HepG2 (cell line): Measurements from ENCODE around the gene CNNM3. TPM values are rescaled to one million over a fixed set of nuclear protein-coding genes. Genes with fewer than 3 reads are reported as not detected.

Source experiments
- ATAC-seq: fragments of 200-7000 bp; cut with Tn5 transposase; 3 replicates; pipeline ENCODE4 v1.9.1; 2020; ENCODE audit warnings: mild to moderate bottlenecking, moderate library complexity
- BruUV-seq: library from RNA; stranded (reverse); fragments of 400-500 nt; replicated peaks from 2 replicates; lab custom pipeline; 2021; lab: Mats Ljungman, UMichigan
- CTCF ChIA-PET: fragments of 300-600 bp; formaldehyde crosslinking; extraction: SDS; loops from one replicate; lab custom pipeline; 2021; ENCODE audit warnings: low total read pairs, inconsistent platforms, low intra/inter-chr PET ratio; lab: Yijun Ruan, JAX
- POLR2A ChIA-PET: fragments of 350-600 bp; sonication (Branson Sonifier 250); formaldehyde crosslinking; loops from one replicate; lab custom pipeline; 2020; ENCODE audit warnings: antibody characterized with exemption, inconsistent platforms; lab: Yijun Ruan, JAX
- DNase-seq: peaks from one replicate; pipeline ENCODE4 v3.0.0-alpha.2; 2015; ENCODE audit warnings: low spot score
- FAIRE-seq: peaks from 3 replicates; lab custom pipeline; 2011; peaks lifted over from hg19 to GRCh38; lab: Jason Lieb, UNC
- H2AFZ ChIP-seq: one replicate; pipeline ENCODE4 v1.6.1; 2011; ENCODE audit warnings: low read length, inconsistent platforms
- H3K27ac ChIP-seq: fragments of 300-600 bp; 3 replicates; pipeline ENCODE4 v1.8.0; 2011; ENCODE audit warnings: mixed run types, mild to moderate bottlenecking, mixed read lengths, low read length, inconsistent platforms; ENCODE audit not compliant: insufficient read depth; ENCODE audit errors: extremely low read length
- H3K27me3 ChIP-seq, 2 experiments: fragments of 200-600 bp in 1 of 2; 2 replicates in 1 of 2; 3 replicates in 1 of 2; pipeline versions ENCODE4 v1.6.0 to v1.8.0; 2011; ENCODE audit warnings: low read length in 2 of 2, mild to moderate bottlenecking in 2 of 2, moderate library complexity in 2 of 2, inconsistent platforms in 1 of 2; ENCODE audit not compliant: insufficient read depth in 2 of 2, control insufficient read depth in 1 of 2
- H3K36me3 ChIP-seq, 2 experiments: fragments of 200-600 bp in 1 of 2; replicated peaks in 1 of 2; 2 replicates in 1 of 2; 3 replicates in 1 of 2; pipeline versions ENCODE4 v1.5.1 to v1.8.0; 2011; ENCODE audit warnings: low read length in 2 of 2, inconsistent platforms in 1 of 2; ENCODE audit not compliant: insufficient read depth in 2 of 2, control insufficient read depth in 1 of 2
- H3K4me1 ChIP-seq: 2 replicates; pipeline ENCODE4 v1.5.1; 2012; ENCODE audit warnings: low read length, inconsistent platforms; ENCODE audit not compliant: insufficient read depth
- H3K4me2 ChIP-seq: 2 replicates; pipeline ENCODE4 v1.6.0; 2011; ENCODE audit warnings: low read depth, low read length, inconsistent platforms
- H3K4me3 ChIP-seq, 3 experiments: fragments of 200-600 bp in 1 of 3; sonication (generic), shearing (Covaris generic) in 1 of 3; replicated peaks in 1 of 3; 2 replicates each; pipeline ENCODE4 v1.5.1; 2011 to 2016; ENCODE audit warnings: low read length in 3 of 3, inconsistent platforms in 2 of 3, low read depth in 2 of 3, mild to moderate bottlenecking in 2 of 3, control low read depth in 1 of 3, mixed read lengths in 1 of 3; ENCODE audit not compliant: insufficient read depth in 1 of 3
- H3K79me2 ChIP-seq: one replicate; pipeline ENCODE4 v1.6.1; 2011; ENCODE audit warnings: low read length, inconsistent platforms; ENCODE audit not compliant: insufficient read depth
- H3K9ac ChIP-seq: 2 replicates; pipeline ENCODE4 v1.6.0; 2011; ENCODE audit warnings: mild to moderate bottlenecking, low read depth, low read length, inconsistent platforms; ENCODE audit not compliant: insufficient read depth
- H3K9me3 ChIP-seq: 2 replicates; pipeline ENCODE4 v1.5.1; 2012; ENCODE audit warnings: mild to moderate bottlenecking, low read length
- H4K20me1 ChIP-seq: 2 replicates; pipeline ENCODE4 v1.6.0; 2011; ENCODE audit warnings: inconsistent platforms, mild to moderate bottlenecking, low read length, moderate library complexity; ENCODE audit not compliant: insufficient read depth
- FOXM1 ChIP-seq: sonication (generic); formaldehyde crosslinking; IDR thresholded peaks from 2 replicates; pipeline ENCODE4 v1.5.0; 2020; ENCODE audit warnings: missing genetic modification reagents
- KDM2A ChIP-seq: sonication (generic); formaldehyde crosslinking; IDR thresholded peaks from 2 replicates; pipeline ENCODE4 v1.4.0; 2020; ENCODE audit warnings: low read depth, missing genetic modification reagents, borderline replicate concordance
- LCORL ChIP-seq, 2 experiments: fragments of 450-650 bp in 1 of 2; sonication (generic) in 1 of 2; formaldehyde crosslinking in 1 of 2; IDR thresholded peaks; 2 replicates each; pipeline versions ENCODE4 v1.5.0 to v1.6.1; 2017 to 2020; ENCODE audit warnings: antibody characterized with exemption in 1 of 2, missing genetic modification reagents in 1 of 2
- MXI1 ChIP-seq: IDR thresholded peaks from 3 replicates; pipeline ENCODE4 v1.6.1; 2012; ENCODE audit warnings: low read depth, low read length, inconsistent platforms, borderline replicate concordance
- SOX13 ChIP-seq, 3 experiments: fragments of 450-650 bp in 1 of 3; sonication (generic) in 1 of 3; formaldehyde crosslinking in 1 of 3; IDR thresholded peaks in 2 of 3; conservative IDR thresholded peaks in 1 of 3; 2 replicates each; pipeline versions ENCODE4 v1.5.0 to v1.6.1; 2016 to 2020; ENCODE audit warnings: antibody characterized with exemption in 1 of 3, mild to moderate bottlenecking in 1 of 3, missing compliant biosample characterization in 1 of 3, missing genetic modification reagents in 1 of 3, moderate library complexity in 1 of 3
- SP5 ChIP-seq: IDR thresholded peaks from 2 replicates; pipeline ENCODE4 v1.6.1; 2016; ENCODE audit warnings: low read depth, borderline replicate concordance
- ZFY ChIP-seq: sonication (generic); formaldehyde crosslinking; IDR thresholded peaks from 2 replicates; pipeline ENCODE4 v1.4.0; 2020; ENCODE audit warnings: missing genetic modification reagents
- ZNF234 ChIP-seq: sonication (generic); formaldehyde crosslinking; conservative IDR thresholded peaks from 2 replicates; pipeline ENCODE4 v1.5.1; 2020; ENCODE audit warnings: mild to moderate bottlenecking, missing genetic modification reagents
- ZNF777 ChIP-seq: sonication (generic); formaldehyde crosslinking; IDR thresholded peaks from 2 replicates; pipeline ENCODE4 v1.4.0; 2020; ENCODE audit warnings: missing genetic modification reagents
- ZZZ3 ChIP-seq: sonication (generic); formaldehyde crosslinking; IDR thresholded peaks from 2 replicates; pipeline ENCODE4 v1.4.0; 2020; ENCODE audit warnings: missing genetic modification reagents, mild to moderate bottlenecking, borderline replicate concordance
- WGBS: methylation state at CpG from one replicate; pipeline ENCODE4 v1.1.6; 2017; ENCODE audit warnings: low lambda C conversion rate; 5-methylcytosine and 5-hydroxymethylcytosine counted together
- in situ Hi-C: cut with HindIII; loops from 2 replicates; pipeline ENCODE4 v1.10.0; 2017; ENCODE audit warnings: low pct_unique_long_range_greater_than_20kb; ENCODE audit not compliant: extremely low pct_ligation_motif_present
- intact Hi-C: fragments of 100-400 bp; cut with micrococcal nuclease; formaldehyde crosslinking; loops from one replicate; pipeline ENCODE4 v1.10.0; 2022; ENCODE audit not compliant: unreplicated experiment
- polyA plus RNA-seq, 8 experiments: library from polyadenylated mRNA; depleted of rRNA in 3 of 8; stranded (reverse) in 7 of 8; unstranded in 1 of 8; fragments of >200 nt; fragmentation: Illumina TruSeq in 4 of 8; extraction: Trizol in 4 of 8; gene quantifications; 2 replicates each; pipeline versions ENCODE4 v1.2.1 to v1.2.3, GENCODE V29; 2011 to 2016; ENCODE audit warnings: low read depth in 4 of 8, missing spikeins in 1 of 8, mixed read lengths in 1 of 8; ENCODE audit not compliant: insufficient read depth in 1 of 8
- total RNA-seq, 5 experiments: library from RNA; depleted of rRNA; stranded (reverse); fragments of >200 nt; fragmentation: Illumina TruSeq; extraction: Trizol; gene quantifications; 2 replicates each; pipeline ENCODE4 v1.2.3, GENCODE V29; 2016; ENCODE audit warnings: low read depth in 1 of 5
- TF ChIP-seq, protein P1 (sequence below): sonication (generic); formaldehyde crosslinking; IDR thresholded peaks from 2 replicates; pipeline ENCODE4 v1.5.1; 2020; ENCODE audit warnings: missing genetic modification reagents, mild to moderate bottlenecking, borderline replicate concordance
- TF ChIP-seq, protein P2 (sequence below): sonication (generic); formaldehyde crosslinking; IDR thresholded peaks from 2 replicates; pipeline ENCODE4 v1.4.0; 2020; ENCODE audit warnings: missing genetic modification reagents, borderline replicate concordance

The CNNM3 gene
- total and polyA plus RNA-seq, 2 of the 13 experiments (the other 11 are each of a cell fraction or from before 2014, with no cell fraction given): 21.2 to 27.9 TPM

DNA sequence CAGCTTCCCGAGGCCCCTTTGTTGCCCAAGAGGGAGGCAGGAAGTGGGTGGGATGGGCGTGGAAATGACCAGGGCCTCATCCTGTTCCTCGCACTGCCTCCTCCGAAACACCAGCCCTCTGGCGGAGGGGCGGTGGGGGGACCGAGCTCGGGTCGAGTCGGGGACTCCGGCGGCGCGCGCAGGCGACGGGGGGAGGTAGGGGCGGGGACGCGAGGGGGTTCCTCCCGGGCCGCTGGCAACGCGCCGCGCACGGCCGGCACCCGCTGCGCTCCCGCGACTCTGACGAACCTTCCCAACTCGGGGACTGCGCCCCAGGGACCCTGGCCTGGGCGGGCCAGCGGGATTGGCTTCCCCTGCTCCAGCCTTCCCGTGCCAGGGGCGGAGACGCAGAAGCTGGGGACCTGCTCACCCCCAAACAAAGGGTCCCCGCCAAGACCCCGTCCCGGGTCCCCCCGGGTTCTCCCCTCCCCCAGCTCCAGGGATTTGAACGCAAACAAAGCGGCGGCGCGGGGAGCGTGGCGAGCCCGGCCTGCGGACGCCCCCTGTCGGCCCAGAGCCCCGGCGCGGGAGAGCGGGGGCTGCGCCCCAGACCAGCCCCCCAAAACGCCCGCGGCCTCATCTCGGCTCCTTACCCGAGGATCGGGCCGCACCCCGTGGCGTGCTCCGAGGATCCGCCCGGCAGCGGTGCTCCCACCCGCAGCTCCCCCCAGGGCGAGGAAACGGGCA, 52.6 kb downstream of the CNNM3 start (continued):
- TF ChIP-seq, protein P1, sequence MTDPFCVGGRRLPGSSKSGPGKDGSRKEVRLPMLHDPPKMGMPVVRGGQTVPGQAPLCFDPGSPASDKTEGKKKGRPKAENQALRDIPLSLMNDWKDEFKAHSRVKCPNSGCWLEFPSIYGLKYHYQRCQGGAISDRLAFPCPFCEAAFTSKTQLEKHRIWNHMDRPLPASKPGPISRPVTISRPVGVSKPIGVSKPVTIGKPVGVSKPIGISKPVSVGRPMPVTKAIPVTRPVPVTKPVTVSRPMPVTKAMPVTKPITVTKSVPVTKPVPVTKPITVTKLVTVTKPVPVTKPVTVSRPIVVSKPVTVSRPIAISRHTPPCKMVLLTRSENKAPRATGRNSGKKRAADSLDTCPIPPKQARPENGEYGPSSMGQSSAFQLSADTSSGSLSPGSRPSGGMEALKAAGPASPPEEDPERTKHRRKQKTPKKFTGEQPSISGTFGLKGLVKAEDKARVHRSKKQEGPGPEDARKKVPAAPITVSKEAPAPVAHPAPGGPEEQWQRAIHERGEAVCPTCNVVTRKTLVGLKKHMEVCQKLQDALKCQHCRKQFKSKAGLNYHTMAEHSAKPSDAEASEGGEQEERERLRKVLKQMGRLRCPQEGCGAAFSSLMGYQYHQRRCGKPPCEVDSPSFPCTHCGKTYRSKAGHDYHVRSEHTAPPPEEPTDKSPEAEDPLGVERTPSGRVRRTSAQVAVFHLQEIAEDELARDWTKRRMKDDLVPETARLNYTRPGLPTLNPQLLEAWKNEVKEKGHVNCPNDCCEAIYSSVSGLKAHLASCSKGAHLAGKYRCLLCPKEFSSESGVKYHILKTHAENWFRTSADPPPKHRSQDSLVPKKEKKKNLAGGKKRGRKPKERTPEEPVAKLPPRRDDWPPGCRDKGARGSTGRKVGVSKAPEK (CRISPR knock-in tag): 0 out of 2 replicates have a peak, but pooled peaks have one; percentile 81
- TF ChIP-seq ZZZ3 (CRISPR knock-in tag): peak; percentile 83; the same call in 1 of the 2 replicates
- TF ChIP-seq, all 625 proteins: peak for 285

DNA sequence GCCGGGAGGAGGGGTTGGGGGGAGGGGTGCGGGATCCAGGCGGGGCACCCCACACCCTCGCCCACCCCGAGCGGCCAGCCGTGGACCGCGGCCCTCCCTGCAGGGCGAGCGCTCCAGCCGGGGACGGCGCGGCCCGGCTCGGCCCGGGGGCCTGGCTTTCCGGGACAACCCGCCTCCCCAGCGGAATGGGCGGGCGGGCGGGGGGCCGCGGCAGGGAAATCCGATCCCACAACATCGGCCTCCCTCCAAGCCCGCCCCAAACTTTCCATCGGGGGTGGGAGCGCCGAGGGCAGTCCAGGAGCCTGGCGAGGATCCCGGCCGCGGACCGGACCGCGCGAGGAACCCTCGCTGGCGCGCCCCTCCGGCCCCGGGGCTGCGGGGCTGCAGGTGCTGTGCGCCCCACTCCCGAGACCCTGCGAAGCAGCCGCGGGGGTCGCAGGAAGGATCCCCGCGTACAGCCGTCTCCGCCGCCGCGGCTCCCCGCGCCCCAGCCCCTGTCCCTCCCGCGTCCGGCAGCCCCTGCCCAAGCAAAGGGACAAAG, 53.3 kb downstream of the CNNM3 start:
- peak overlapping the region; percentile 81 to 100 (median 93) for H3K4me3 ChIP-seq
- H3K27me3 ChIP-seq: peaks cover 5 to 28% of the 10 kb centered on the region in 2 experiments
- DNase-seq: peak; percentile 48
- ATAC-seq: peak; percentile 34
- H4K20me1 ChIP-seq: no peaks in the 10 kb centered on the region
- H3K79me2 ChIP-seq: peaks cover 23% of the 10 kb centered on the region
- WGBS: 0% methylated on average over 1 of the region's 64 CpGs
- CTCF ChIA-PET: interaction anchor here (2.0 kb wide), 1 partner anchor 11 kb away, joined by 17 read pairs; the partner anchor contains the start of gene ANKRD39
- peak overlapping the region; percentile 98 for H3K9ac ChIP-seq
- POLR2A ChIA-PET: interaction anchor here (1.2 to 5.9 kb wide), 6 partner anchors 11 to 81 kb away, joined by 3 to 152 read pairs (median 7); partner anchors contain the start of gene ANKRD39
- BruUV-seq: no TSS peak
- no peaks in the 10 kb centered on the region for H3K9me3 ChIP-seq
- in situ Hi-C loops: no loop called here
- H3K27ac ChIP-seq: peak overlapping the region; percentile 96
- H2AFZ ChIP-seq: no peak overlapping the region
- intact Hi-C loops: no loop called here
- H3K4me2 ChIP-seq: peak overlapping the region; percentile 92
- H3K4me1 ChIP-seq: peaks cover 35% of the 10 kb centered on the region
- H3K36me3 ChIP-seq: peaks cover 25 to 30% of the 10 kb centered on the region in 2 experiments
- FAIRE-seq: no peak
- TF ChIP-seq ZFY (CRISPR knock-in tag) (peak; percentile 29), KDM2A (CRISPR knock-in tag) (0 out of 2 replicates have a peak, but pooled peaks have one; percentile 4), LCORL (IDR thresholded peaks at IDR 0.05) (no peak), LCORL (CRISPR knock-in tag; IDR thresholded peaks at IDR 0.05) (0 out of 2 replicates have a peak, but pooled peaks have one; percentile 2), MXI1 (0 out of 3 replicates have a peak, but pooled peaks have one; percentile 4), ZNF777 (CRISPR knock-in tag) (peak; percentile 16; the same call in 1 of the 2 replicates), FOXM1 (CRISPR knock-in tag) (0 out of 2 replicates have a peak, but pooled peaks have one; percentile 30), SP5 (CRISPR knock-in tag) (peak; percentile 19; the same call in 1 of the 2 replicates), SOX13 (IDR thresholded peaks at IDR 0.05) (no peak), SOX13 (CRISPR knock-in tag; conservative IDR thresholded peaks at IDR 0.05 in 1 of 2, IDR thresholded peaks at IDR 0.05 in 1 of 2) (no peak), ZNF234 (0 out of 2 replicates have a peak, but pooled peaks have one; percentile 17)
- TF ChIP-seq, protein P2, sequence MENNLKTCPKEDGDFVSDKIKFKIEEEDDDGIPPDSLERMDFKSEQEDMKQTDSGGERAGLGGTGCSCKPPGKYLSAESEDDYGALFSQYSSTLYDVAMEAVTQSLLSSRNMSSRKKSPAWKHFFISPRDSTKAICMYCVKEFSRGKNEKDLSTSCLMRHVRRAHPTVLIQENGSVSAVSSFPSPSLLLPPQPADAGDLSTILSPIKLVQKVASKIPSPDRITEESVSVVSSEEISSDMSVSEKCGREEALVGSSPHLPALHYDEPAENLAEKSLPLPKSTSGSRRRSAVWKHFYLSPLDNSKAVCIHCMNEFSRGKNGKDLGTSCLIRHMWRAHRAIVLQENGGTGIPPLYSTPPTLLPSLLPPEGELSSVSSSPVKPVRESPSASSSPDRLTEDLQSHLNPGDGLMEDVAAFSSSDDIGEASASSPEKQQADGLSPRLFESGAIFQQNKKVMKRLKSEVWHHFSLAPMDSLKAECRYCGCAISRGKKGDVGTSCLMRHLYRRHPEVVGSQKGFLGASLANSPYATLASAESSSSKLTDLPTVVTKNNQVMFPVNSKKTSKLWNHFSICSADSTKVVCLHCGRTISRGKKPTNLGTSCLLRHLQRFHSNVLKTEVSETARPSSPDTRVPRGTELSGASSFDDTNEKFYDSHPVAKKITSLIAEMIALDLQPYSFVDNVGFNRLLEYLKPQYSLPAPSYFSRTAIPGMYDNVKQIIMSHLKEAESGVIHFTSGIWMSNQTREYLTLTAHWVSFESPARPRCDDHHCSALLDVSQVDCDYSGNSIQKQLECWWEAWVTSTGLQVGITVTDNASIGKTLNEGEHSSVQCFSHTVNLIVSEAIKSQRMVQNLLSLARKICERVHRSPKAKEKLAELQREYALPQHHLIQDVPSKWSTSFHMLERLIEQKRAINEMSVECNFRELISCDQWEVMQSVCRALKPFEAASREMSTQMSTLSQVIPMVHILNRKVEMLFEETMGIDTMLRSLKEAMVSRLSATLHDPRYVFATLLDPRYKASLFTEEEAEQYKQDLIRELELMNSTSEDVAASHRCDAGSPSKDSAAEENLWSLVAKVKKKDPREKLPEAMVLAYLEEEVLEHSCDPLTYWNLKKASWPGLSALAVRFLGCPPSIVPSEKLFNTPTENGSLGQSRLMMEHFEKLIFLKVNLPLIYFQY (CRISPR knock-in tag): 0 out of 2 replicates have a peak, but pooled peaks have one; percentile 13
